ENCODE measurements around the gene SCG5.

DNA sequence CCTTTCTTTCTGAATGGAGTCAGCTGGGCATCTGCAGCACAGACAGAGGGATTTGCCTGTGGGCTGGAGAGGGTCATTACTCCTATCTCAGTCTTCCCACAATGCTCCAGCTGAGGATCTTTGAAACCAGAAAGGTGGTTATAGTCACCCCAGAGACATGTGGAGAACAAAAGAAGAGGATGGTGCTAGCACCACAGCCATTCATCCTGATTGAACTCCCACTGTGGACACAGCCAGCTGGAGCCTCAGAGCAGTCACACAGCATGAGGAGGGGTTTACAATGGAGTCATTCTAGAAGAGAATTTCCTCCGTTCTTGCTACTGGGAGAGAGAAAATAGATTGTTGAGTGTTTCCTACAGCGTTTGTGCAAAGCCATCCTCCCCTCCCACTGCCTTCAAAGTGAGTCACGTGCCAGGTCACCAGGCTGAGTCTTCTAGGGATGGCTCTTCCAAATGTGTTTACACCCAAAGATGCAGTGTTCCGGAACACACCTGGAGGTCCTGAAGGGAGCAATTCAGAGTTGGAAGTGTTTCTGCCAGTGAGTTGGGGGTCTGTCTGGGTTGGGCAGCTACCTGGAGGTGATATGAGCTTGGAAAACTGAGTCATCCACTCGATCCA lies 57.4 kb downstream of the SCG5 start:
- TF ChIP-seq CTCF (IDR thresholded peaks at IDR 0.05 in 2 of 3, conservative IDR thresholded peaks at IDR 0.05 in 1 of 3; ENCODE audit: control insufficient read depth in 2 of 3, extremely low read depth in 1 of 3, insufficient read depth in 1 of 3, low read depth in 3 of 3, low read length in 3 of 3) (no peak), BCLAF1 (IDR thresholded peaks at IDR 0.05) (no peak), MAX (IDR thresholded peaks at IDR 0.05; ENCODE audit: low read depth, low read length) (no peak), POLR2A (IDR thresholded peaks at IDR 0.05; ENCODE audit: low read depth, low read length) (no peak), EZH2 (IDR thresholded peaks at IDR 0.05; ENCODE audit: borderline replicate concordance, control insufficient read depth, low read depth, low read length) (no peak), SMARCA5 (IDR thresholded peaks at IDR 0.05) (no peak), EP300 (IDR thresholded peaks at IDR 0.05; ENCODE audit: borderline replicate concordance in 1 of 2, control insufficient read depth in 1 of 2, low read depth in 2 of 2, low read length in 2 of 2) (no peak), CBX5 (IDR thresholded peaks at IDR 0.05; ENCODE audit: low read depth) (no peak), CHD2 (IDR thresholded peaks at IDR 0.05; ENCODE audit: borderline replicate concordance, low read depth, low read length) (no peak), FOXK2 (IDR thresholded peaks at IDR 0.05) (no peak), FOXM1 (IDR thresholded peaks at IDR 0.05; ENCODE audit: low read depth, low read length) (no peak), ZNF384 (IDR thresholded peaks at IDR 0.05; ENCODE audit: borderline replicate concordance, low read depth, low read length) (no peak), NRF1 (conservative IDR thresholded peaks at IDR 0.05; ENCODE audit: low read depth, low read length) (no peak)
- TF ChIP-seq, protein P1, sequence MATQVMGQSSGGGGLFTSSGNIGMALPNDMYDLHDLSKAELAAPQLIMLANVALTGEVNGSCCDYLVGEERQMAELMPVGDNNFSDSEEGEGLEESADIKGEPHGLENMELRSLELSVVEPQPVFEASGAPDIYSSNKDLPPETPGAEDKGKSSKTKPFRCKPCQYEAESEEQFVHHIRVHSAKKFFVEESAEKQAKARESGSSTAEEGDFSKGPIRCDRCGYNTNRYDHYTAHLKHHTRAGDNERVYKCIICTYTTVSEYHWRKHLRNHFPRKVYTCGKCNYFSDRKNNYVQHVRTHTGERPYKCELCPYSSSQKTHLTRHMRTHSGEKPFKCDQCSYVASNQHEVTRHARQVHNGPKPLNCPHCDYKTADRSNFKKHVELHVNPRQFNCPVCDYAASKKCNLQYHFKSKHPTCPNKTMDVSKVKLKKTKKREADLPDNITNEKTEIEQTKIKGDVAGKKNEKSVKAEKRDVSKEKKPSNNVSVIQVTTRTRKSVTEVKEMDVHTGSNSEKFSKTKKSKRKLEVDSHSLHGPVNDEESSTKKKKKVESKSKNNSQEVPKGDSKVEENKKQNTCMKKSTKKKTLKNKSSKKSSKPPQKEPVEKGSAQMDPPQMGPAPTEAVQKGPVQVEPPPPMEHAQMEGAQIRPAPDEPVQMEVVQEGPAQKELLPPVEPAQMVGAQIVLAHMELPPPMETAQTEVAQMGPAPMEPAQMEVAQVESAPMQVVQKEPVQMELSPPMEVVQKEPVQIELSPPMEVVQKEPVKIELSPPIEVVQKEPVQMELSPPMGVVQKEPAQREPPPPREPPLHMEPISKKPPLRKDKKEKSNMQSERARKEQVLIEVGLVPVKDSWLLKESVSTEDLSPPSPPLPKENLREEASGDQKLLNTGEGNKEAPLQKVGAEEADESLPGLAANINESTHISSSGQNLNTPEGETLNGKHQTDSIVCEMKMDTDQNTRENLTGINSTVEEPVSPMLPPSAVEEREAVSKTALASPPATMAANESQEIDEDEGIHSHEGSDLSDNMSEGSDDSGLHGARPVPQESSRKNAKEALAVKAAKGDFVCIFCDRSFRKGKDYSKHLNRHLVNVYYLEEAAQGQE (IDR thresholded peaks at IDR 0.05; ENCODE audit: low read depth, low read length), result no peak
